Mucosa of descending colon (tissue), 3 donors: Measurements from ENCODE around the gene DNTTIP2. TPM values are rescaled to one million over a fixed set of nuclear protein-coding genes. Genes with fewer than 3 reads are reported as not detected.
"Not testable (repeated sequence)": the region's sequence is repeated elsewhere in the genome, so short reads cannot be mapped to it uniquely, and the experiment has no call there.

Source experiments
- ATAC-seq: fragments of 200-7000 bp; cut with Tn5 transposase; one replicate; pipeline ENCODE4 v1.9.1; 2020; ENCODE audit warnings: mild to moderate bottlenecking, moderate library complexity
- DNase-seq, 3 donors: peaks; one replicate each; pipeline ENCODE4 v3.0.0-alpha.2; 2020
- H3K36me3 ChIP-seq: fragments of 200-600 bp; one replicate; pipeline ENCODE4 v1.8.0; 2021; ENCODE audit warnings: low read depth, mild to moderate bottlenecking
- H3K4me1 ChIP-seq: fragments of 200-600 bp; one replicate; pipeline ENCODE4 v1.8.0; 2021; ENCODE audit warnings: low read depth, mild to moderate bottlenecking
- H3K4me3 ChIP-seq: fragments of 200-600 bp; one replicate; pipeline ENCODE4 v1.8.0; 2021; ENCODE audit warnings: mild to moderate bottlenecking
- H3K9me3 ChIP-seq: fragments of 200-600 bp; one replicate; pipeline ENCODE4 v1.8.0; 2021; ENCODE audit warnings: mild to moderate bottlenecking
- CTCF ChIP-seq: fragments of 200-600 bp; IDR thresholded peaks from one replicate; pipeline ENCODE4 v1.8.0; 2022; ENCODE audit warnings: antibody characterized with exemption, mild to moderate bottlenecking
- intact Hi-C, 2 donors: fragments of 100-400 bp; cut with DNase I in 1 of 2; cut with micrococcal nuclease in 1 of 2; formaldehyde crosslinking; loops; one replicate each; pipeline versions ENCODE4 v1.11.0 to v1.11.1; 2022; cut with DNase I, micrococcal nuclease
- long read RNA-seq, 2 donors: library from polyadenylated mRNA; unstranded; transcript quantifications; one replicate each; pipeline ENCODE4 v2.0.0, GENCODE V29; 2019 to 2021
- total RNA-seq, 3 donors: library from RNA; stranded (reverse); fragmentation: NEBNext Ultra II Directional in 2 of 3; extraction: Animal tissue kit (Norgen Biotek cat#: 25700) in 2 of 3; gene quantifications; one replicate each; pipeline versions ENCODE4 v1.2.1 to v1.2.4, GENCODE V29; 2021 to 2023
- donor health status: DM: no; HTN: no; CAD: no; lungs with moderate emphysema.
- donor health status: DM: no; HTN: no; CAD: no.
- donor health status: DM: no; HTN: yes; CAD: no.

The DNTTIP2 gene
- 10 to 100 TPM; 29.0 to 52.7 (median 29.5) TPM for total RNA-seq
- long read RNA-seq, donor 1, full-length matches to known transcripts = 55 of 65 reads
- long read RNA-seq, donor 1, partial matches to known transcripts = 7 of 65 reads
- long read RNA-seq, donor 1, other reads (novel, unspliced or antisense) = 3 of 65 reads
- long read RNA-seq, donor 2, full-length matches to known transcripts = 11 of 36 reads
- long read RNA-seq, donor 2, partial matches to known transcripts = 24 of 36 reads
- long read RNA-seq, donor 2, other reads (novel, unspliced or antisense) = 1 of 36 reads

GRCh38 chr1:93878889-93879586, at the start of gene DNTTIP2:
Gene DNTTIP2 (minus strand): TSS chr1:93879206. CDS start chr1:93879148, 58 bp downstream.
- intact Hi-C loops = no loop called here
- no peaks in the 10 kb centered on the region for H3K36me3 ChIP-seq
- H3K4me3 ChIP-seq = peak within 1 kb of the TSS; percentile 92
- DNase-seq (peak; percentile 93 to 96 (median 94)), ATAC-seq (peak; percentile 99)
- peaks cover 24% of the 10 kb centered on the region for H3K4me1 ChIP-seq
- TF ChIP-seq CTCF = no peak
- H3K9me3 ChIP-seq = no peaks in the 10 kb centered on the region

- TF ChIP-seq CTCF = no peak
- Histone ChIP-seq H3K4me1 (no peaks in the 10 kb centered on the region), H3K4me3 (no peak overlapping the region), H3K9me3 (no peaks in the 10 kb centered on the region), H3K36me3 (no peaks in the 10 kb centered on the region)
- no peak for DNase-seq
- ATAC-seq = no peak
- intact Hi-C loops = no loop called here
Measured at GRCh38 chr1:93925206-93925605, 46.2 kb upstream of the DNTTIP2 start.

GRCh38 chr1:93919780-93920179, 40.8 kb upstream of the DNTTIP2 start:
- H3K9me3 ChIP-seq = no peaks in the 10 kb centered on the region
- H3K36me3 ChIP-seq = no peaks in the 10 kb centered on the region
- DNase-seq = no peak
- no peaks in the 10 kb centered on the region for H3K4me1 ChIP-seq
- intact Hi-C loops = no loop called here
- no peak for ATAC-seq
- TF ChIP-seq CTCF = no peak
- no peak overlapping the region for H3K4me3 ChIP-seq

- no peak for DNase-seq
- intact Hi-C loops = no loop called here
- no peak for TF ChIP-seq CTCF
- Histone ChIP-seq H3K36me3 (no peaks in the 10 kb centered on the region), H3K9me3 (no peaks in the 10 kb centered on the region), H3K4me1 (no peaks in the 10 kb centered on the region), H3K4me3 (no peak overlapping the region)
- no peak for ATAC-seq
Measured at GRCh38 chr1:93917302-93917701, 38.3 kb upstream of the DNTTIP2 start.

- H3K4me3 ChIP-seq, ATAC-seq, intact Hi-C loops, H3K9me3 ChIP-seq, H3K36me3 ChIP-seq, H3K4me1 ChIP-seq, DNase-seq: not testable (repeated sequence)
Measured at GRCh38 chr1:93910880-93911279, 31.9 kb upstream of the DNTTIP2 start.

GRCh38 chr1:93910305-93910704, 31.3 kb upstream of the DNTTIP2 start:
- intact Hi-C loops = no loop called here

More at GRCh38 chr1:93910305-93910704, 31.3 kb upstream of the DNTTIP2 start:
- DNase-seq (no peak), ATAC-seq (no peak)
- TF ChIP-seq CTCF = no peak
- Histone ChIP-seq H3K36me3 (no peaks in the 10 kb centered on the region), H3K4me3 (no peak overlapping the region), H3K4me1 (no peaks in the 10 kb centered on the region), H3K9me3 (no peaks in the 10 kb centered on the region)
